GM19023 (cell line): ENCODE data around the gene MFAP2.

Source experiments
- ATAC-seq: cut with Tn5 transposase; IDR thresholded peaks from one replicate; pipeline ENCODE4 v1.9.1; 2021; ENCODE audit warnings: mild to moderate bottlenecking, moderate library complexity; ENCODE audit not compliant: unreplicated experiment

Gene MFAP2

GRCh38 chr1:17008208-17008855 lies 27.9 kb upstream of the MFAP2 start:
- no peak for ATAC-seq

GRCh38 chr1:17007121-17007520 lies 26.7 kb upstream of the MFAP2 start:
- no peak for ATAC-seq

- ATAC-seq = no peak
Measured at GRCh38 chr1:17005365-17005740, 24.9 kb upstream of the MFAP2 start.

GRCh38 chr1:17004466-17005364 lies 24.3 kb upstream of the MFAP2 start:
- no peak for ATAC-seq

GRCh38 chr1:17002524-17002902 lies 22.1 kb upstream of the MFAP2 start:
- no peak for ATAC-seq

- ATAC-seq = no peak
Measured at GRCh38 chr1:17001760-17002523, 21.5 kb upstream of the MFAP2 start.

DNA sequence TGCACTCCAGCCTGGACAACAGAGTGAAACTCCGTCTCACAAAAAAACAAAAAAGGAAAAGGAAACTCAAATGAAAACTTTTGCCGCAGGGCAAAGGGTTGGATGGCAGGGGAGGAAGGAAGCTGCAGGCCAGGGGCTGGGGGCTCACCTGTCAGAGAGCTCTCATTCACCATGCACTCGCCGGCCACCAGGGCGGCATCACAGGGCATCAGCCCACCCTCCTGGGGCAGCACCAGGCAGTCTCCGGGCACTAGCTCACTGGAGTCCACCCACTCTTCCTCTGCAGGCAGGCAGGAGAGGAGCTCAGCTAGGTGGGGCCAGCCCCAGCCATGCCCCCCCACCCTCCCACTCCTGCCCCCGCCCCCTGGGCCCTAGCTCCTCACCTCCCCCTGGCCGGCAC lies 19.4 kb upstream of the MFAP2 start:
- ATAC-seq = no peak

DNA sequence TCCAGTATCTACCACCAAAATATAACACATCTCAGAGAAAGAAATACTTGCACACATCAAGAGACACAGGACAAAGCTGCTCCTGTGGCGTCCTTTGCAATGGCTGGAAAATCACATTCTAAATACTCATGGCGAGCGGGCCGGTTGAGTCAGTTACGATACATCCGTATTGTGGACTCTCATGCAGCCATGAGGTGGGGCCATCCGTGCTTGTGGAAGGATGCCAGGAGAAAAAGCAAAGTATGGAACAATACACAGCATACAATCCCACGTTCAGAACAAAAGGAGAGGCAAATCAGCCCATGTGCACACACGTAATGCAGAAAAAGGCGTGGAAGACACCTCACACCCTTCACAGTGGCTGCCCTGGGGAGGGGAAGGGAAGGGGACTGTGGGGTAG lies 18.2 kb upstream of the MFAP2 start:
- ATAC-seq = no peak

DNA sequence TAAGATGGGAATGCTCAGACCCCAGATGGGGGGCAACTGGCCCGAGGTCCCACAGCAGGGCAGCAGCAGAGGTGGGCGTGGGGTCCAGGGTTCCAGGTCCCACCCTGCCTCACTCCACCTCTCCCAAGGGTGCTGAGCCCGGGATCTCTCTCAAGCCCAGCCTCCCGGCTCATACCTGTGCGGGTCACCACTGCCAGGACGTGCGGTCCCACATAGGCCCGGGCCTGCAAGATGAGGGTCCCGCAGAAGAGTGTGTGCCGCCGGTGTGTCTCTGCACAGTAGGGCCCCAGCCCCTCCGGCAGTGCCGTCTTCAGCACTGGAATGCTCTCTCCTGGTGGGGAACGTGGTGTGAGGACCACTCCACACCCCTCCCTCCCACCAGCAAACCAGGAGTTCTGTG lies 16.4 kb upstream of the MFAP2 start:
- ATAC-seq = no peak

GRCh38 chr1:16993521-16994038 lies 13.2 kb upstream of the MFAP2 start:
- no peak for ATAC-seq

- ATAC-seq = no peak
Measured at GRCh38 chr1:16992675-16993074, 12.3 kb upstream of the MFAP2 start.

- ATAC-seq = no peak
Measured at GRCh38 chr1:16992102-16992501, 11.7 kb upstream of the MFAP2 start.

GRCh38 chr1:16991571-16991970 lies 11.2 kb upstream of the MFAP2 start:
- ATAC-seq = no peak

GRCh38 chr1:16989676-16990391 lies 9.4 kb upstream of the MFAP2 start:
- no peak for ATAC-seq

DNA sequence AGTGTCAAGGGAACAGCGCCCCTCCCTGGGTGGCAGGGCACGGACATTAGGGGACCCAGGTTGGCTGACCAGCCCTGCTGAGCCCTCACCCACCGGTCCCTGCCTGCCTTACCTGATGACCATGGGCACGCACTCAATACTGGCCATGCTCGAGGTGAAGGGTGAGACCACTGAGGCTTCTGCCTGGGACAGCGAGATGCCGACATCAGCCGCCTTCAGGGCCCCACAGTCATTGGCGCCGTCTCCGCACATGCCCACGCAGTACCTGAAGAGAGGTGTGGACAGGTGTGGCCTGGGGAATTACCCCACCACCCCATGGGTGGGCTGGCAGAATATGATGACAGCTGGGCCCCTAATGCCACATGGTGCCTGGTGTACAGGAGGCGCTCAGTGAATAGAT lies 7.8 kb upstream of the MFAP2 start:
- ATAC-seq = no peak

- ATAC-seq = no peak
Measured at GRCh38 chr1:16986962-16987361, 6.5 kb upstream of the MFAP2 start.

GRCh38 chr1:16986560-16986959 lies 6.1 kb upstream of the MFAP2 start:
- ATAC-seq = no peak

DNA sequence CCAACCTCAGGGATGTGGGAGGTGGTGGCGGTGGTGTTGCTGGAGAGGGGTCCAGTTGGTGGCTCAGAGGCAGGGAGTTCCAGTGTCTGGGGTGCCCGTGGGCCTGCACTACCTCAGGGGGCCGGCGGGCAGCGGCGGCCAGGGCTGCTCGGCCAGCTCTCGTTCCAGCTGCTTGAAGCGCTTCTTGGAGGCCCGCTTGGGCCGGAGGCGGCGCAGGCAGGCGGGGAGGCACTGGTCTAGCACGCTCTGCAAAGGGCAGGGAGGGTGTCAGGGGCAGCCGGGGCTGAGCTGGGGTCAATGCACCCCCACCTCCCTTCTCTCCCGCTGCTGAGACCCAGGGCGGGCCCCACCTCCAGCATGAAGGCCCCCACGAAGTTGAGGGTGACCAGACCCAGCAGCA lies 5.7 kb upstream of the MFAP2 start:
- ATAC-seq = no peak

DNA sequence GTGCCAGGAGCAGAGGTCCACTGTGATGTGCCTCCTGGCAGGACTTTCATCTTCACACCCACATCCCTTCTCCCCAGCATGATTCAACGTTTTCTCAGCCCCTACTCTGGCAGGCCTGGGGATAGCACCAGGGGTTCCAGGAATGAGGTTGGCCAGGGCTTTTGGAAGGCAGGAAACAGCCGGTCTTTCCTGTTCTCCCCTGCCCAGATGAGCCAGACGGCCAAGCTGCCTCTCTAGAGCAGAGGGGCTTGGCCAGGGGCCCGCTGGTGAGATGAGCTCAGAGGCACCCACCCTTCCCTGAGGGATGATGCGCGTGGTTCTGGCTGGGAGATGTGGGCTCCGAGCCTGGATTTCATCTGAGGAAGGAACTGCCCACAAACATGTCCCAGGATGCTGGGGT lies 4.3 kb upstream of the MFAP2 start:
- ATAC-seq = no peak

- no peak for ATAC-seq
Measured at GRCh38 chr1:16983649-16984048, 3.2 kb upstream of the MFAP2 start.

- ATAC-seq = no peak
Measured at GRCh38 chr1:16982902-16983301, 2.5 kb upstream of the MFAP2 start.
